Measurements from ENCODE around the gene TBC1D4.

The TBC1D4 gene

DNA sequence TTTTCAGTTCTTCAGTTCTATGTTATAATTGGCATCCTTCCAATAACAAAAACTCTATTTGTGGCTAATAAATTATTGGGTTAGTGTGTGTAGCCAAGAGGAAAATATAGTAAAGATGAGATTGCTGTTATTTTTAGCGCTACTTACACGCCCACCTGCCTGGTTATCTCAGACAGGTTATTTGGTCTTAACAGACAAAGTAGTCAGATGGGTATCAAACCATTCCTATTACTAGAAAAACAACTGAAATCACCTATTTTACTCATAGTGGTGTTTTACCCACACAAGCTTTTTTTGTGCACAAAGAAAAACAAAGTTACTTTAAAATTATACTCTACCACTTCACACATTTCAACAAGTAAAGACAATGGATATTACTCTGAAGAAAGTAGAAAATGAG is 151.2 kb downstream of the TBC1D4 start:
- Histone ChIP-seq H2AFZ (ENCODE audit: insufficient read depth, low read length, poor library complexity) (no peak overlapping the region), H3K79me2 (ENCODE audit: control insufficient read depth, insufficient read depth, low read length, poor library complexity) (no peaks in the 10 kb centered on the region), H2BK120ac (ENCODE audit: insufficient read depth, low read length, poor library complexity) (no peak overlapping the region), H4K8ac (ENCODE audit: low read depth, low read length) (no peak overlapping the region), H3K4me1 (ENCODE audit: control insufficient read depth in 1 of 2, insufficient read depth in 2 of 2, low read length in 2 of 2) (peaks cover 0 to 2% of the 10 kb centered on the region in 2 experiments), H3K27ac (ENCODE audit: low read depth, low read length) (no peak overlapping the region), H2AK5ac (ENCODE audit: low read length) (no peak overlapping the region), H3K4me2 (ENCODE audit: low read length) (no peak overlapping the region), H3K79me1 (ENCODE audit: low read length) (no peaks in the 10 kb centered on the region), H4K12ac (ENCODE audit: low read depth, low read length) (no peak overlapping the region), H3K9ac (ENCODE audit: low read length) (no peak overlapping the region), H3K27me3 (ENCODE audit: insufficient read depth, low read length) (no peaks in the 10 kb centered on the region), H3K14ac (ENCODE audit: low read length) (no peak overlapping the region), H2BK12ac (ENCODE audit: low read length) (no peak overlapping the region), H3K18ac (ENCODE audit: low read length) (no peak overlapping the region), H3K36me3 (ENCODE audit: control insufficient read depth in 1 of 2, insufficient read depth in 2 of 2, low read length in 2 of 2) (no peaks in the 10 kb centered on the region), H3K4ac (ENCODE audit: low read depth, low read length) (no peak overlapping the region), H4K91ac (ENCODE audit: low read depth, low read length) (no peak overlapping the region), H3K9me3 (ENCODE audit: insufficient read depth, low read depth, low read length) (peaks cover 2% of the 10 kb centered on the region), H2BK5ac (ENCODE audit: low read depth, low read length, poor library complexity) (no peak overlapping the region), H3K4me3 (ENCODE audit: low read depth, low read length) (no peak overlapping the region), H3K23ac (ENCODE audit: low read length) (no peak overlapping the region)
- no peak for DNase-seq
- WGBS (ENCODE audit: extremely low coverage, insufficient coverage, insufficient read length): no CpG with 5 or more reads among the region's 2 CpGs

DNA sequence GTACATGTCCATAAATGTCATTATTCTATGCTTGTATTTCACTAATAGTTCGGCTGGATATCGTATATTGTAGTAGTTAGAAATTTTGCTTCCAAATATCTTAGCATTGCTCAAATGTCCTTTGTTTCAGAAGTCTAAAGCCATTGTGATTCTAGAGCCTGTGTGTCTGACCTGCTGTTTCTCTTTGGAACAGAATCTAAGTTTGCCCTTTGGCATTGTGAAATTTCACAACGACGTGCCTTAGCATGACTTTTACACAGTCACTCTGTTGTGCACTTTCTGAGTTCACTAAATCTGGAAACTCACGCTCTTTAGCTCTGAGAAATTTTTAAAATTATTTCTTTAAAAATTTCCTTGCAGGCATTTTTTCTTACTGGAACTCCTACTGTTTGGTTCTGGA is 152.2 kb downstream of the TBC1D4 start:
- Histone ChIP-seq H3K9ac (ENCODE audit: low read length) (no peak overlapping the region), H2BK5ac (ENCODE audit: low read depth, low read length, poor library complexity) (no peak overlapping the region), H3K36me3 (ENCODE audit: control insufficient read depth in 1 of 2, insufficient read depth in 2 of 2, low read length in 2 of 2) (no peaks in the 10 kb centered on the region), H3K4ac (ENCODE audit: low read depth, low read length) (no peak overlapping the region), H3K4me3 (ENCODE audit: low read depth, low read length) (no peak overlapping the region), H2AFZ (ENCODE audit: insufficient read depth, low read length, poor library complexity) (no peak overlapping the region), H2BK120ac (ENCODE audit: insufficient read depth, low read length, poor library complexity) (no peak overlapping the region), H3K14ac (ENCODE audit: low read length) (no peak overlapping the region), H3K79me1 (ENCODE audit: low read length) (no peaks in the 10 kb centered on the region), H3K4me1 (ENCODE audit: control insufficient read depth in 1 of 2, insufficient read depth in 2 of 2, low read length in 2 of 2) (peaks cover 0 to 2% of the 10 kb centered on the region in 2 experiments), H4K91ac (ENCODE audit: low read depth, low read length) (no peak overlapping the region), H3K18ac (ENCODE audit: low read length) (no peak overlapping the region), H3K27ac (ENCODE audit: low read depth, low read length) (no peak overlapping the region), H3K4me2 (ENCODE audit: low read length) (no peak overlapping the region), H3K79me2 (ENCODE audit: control insufficient read depth, insufficient read depth, low read length, poor library complexity) (no peaks in the 10 kb centered on the region), H3K27me3 (ENCODE audit: insufficient read depth, low read length) (no peaks in the 10 kb centered on the region), H4K8ac (ENCODE audit: low read depth, low read length) (no peak overlapping the region), H4K12ac (ENCODE audit: low read depth, low read length) (no peak overlapping the region), H3K23ac (ENCODE audit: low read length) (no peak overlapping the region), H3K9me3 (ENCODE audit: insufficient read depth, low read depth, low read length) (peaks cover 2% of the 10 kb centered on the region), H2AK5ac (ENCODE audit: low read length) (no peak overlapping the region), H2BK12ac (ENCODE audit: low read length) (no peak overlapping the region)
- no CpG with 5 or more reads among the region's 5 CpGs for WGBS (ENCODE audit: extremely low coverage, insufficient coverage, insufficient read length)
- DNase-seq: peak; percentile 79 to 95

DNA sequence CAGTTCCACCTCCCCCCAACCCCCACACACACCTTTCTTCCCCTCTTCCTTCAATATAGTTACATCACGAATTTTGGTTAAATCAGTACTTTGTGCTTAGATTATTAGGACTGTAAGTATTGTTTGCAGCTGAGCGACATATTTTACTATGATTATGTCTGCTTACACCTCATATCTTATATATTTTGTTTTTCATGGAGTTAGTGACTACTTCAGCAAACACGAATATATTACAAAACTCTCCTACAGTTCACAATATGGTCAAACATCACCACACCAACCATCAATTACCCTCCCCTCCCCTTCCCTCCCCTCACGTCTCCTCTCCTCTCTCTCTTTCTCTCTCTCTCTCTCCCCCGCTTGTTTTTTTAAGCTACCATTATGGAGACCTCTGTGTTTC is 152.9 kb downstream of the TBC1D4 start:
- no peak overlapping the region for H3K9ac ChIP-seq (ENCODE audit: low read length)
- no peaks in the 10 kb centered on the region for H3K79me1 ChIP-seq (ENCODE audit: low read length)
- H4K8ac ChIP-seq (ENCODE audit: low read depth, low read length): no peak overlapping the region
- DNase-seq: peak; percentile 31 to 60
- H3K27me3 ChIP-seq (ENCODE audit: insufficient read depth, low read length): no peaks in the 10 kb centered on the region
- no peak overlapping the region for H2BK5ac ChIP-seq (ENCODE audit: low read depth, low read length, poor library complexity)
- H3K18ac ChIP-seq (ENCODE audit: low read length): no peak overlapping the region
- no peak overlapping the region for H2BK120ac ChIP-seq (ENCODE audit: insufficient read depth, low read length, poor library complexity)
- H3K9me3 ChIP-seq (ENCODE audit: insufficient read depth, low read depth, low read length): peaks cover 2% of the 10 kb centered on the region
- no peak overlapping the region for H3K4ac ChIP-seq (ENCODE audit: low read depth, low read length)
- H2AK5ac ChIP-seq (ENCODE audit: low read length): no peak overlapping the region
- no peak overlapping the region for H4K12ac ChIP-seq (ENCODE audit: low read depth, low read length)
- no peaks in the 10 kb centered on the region for H3K36me3 ChIP-seq (ENCODE audit: control insufficient read depth in 1 of 2, insufficient read depth in 2 of 2, low read length in 2 of 2)
- no peak overlapping the region for H2BK12ac ChIP-seq (ENCODE audit: low read length)
- no peak overlapping the region for H3K4me2 ChIP-seq (ENCODE audit: low read length)
- WGBS (ENCODE audit: extremely low coverage, insufficient coverage, insufficient read length): 98% methylated on average over 2 of the region's 5 CpGs
- H4K91ac ChIP-seq (ENCODE audit: low read depth, low read length): no peak overlapping the region
- no peaks in the 10 kb centered on the region for H3K79me2 ChIP-seq (ENCODE audit: control insufficient read depth, insufficient read depth, low read length, poor library complexity)
- no peak overlapping the region for H3K14ac ChIP-seq (ENCODE audit: low read length)
- H3K23ac ChIP-seq (ENCODE audit: low read length): no peak overlapping the region
- H3K27ac ChIP-seq (ENCODE audit: low read depth, low read length): peak overlapping the region; percentile 20
- H3K4me3 ChIP-seq (ENCODE audit: low read depth, low read length): no peak overlapping the region
- H3K4me1 ChIP-seq (ENCODE audit: control insufficient read depth in 1 of 2, insufficient read depth in 2 of 2, low read length in 2 of 2): peaks cover 0 to 2% of the 10 kb centered on the region in 2 experiments
- no peak overlapping the region for H2AFZ ChIP-seq (ENCODE audit: insufficient read depth, low read length, poor library complexity)

DNA sequence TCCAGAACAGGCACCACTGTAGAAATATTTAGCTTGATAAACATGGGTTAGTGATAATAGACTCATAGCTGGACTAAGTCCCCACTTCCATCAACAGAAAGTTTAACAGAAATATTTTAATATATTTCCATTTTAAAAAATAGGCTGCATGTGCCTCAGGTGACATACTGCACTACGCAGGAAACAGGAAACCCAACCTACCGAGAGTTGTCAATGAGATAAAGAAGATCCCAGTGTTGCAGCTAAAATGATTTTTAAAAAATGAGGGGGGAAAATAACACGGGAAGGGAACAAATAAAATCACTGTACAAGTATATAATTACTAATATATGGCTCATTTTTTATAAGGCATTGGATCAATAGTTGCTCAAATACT is 154.8 kb downstream of the TBC1D4 start:
- Histone ChIP-seq H4K12ac (ENCODE audit: low read depth, low read length) (no peak overlapping the region), H3K27me3 (ENCODE audit: insufficient read depth, low read length) (no peaks in the 10 kb centered on the region), H3K9ac (ENCODE audit: low read length) (no peak overlapping the region), H4K8ac (ENCODE audit: low read depth, low read length) (no peak overlapping the region), H3K4me3 (ENCODE audit: low read depth, low read length) (no peak overlapping the region), H2AK5ac (ENCODE audit: low read length) (no peak overlapping the region), H3K4me2 (ENCODE audit: low read length) (no peak overlapping the region), H3K27ac (ENCODE audit: low read depth, low read length) (no peak overlapping the region), H3K9me3 (ENCODE audit: insufficient read depth, low read depth, low read length) (peaks cover 2% of the 10 kb centered on the region), H3K79me2 (ENCODE audit: control insufficient read depth, insufficient read depth, low read length, poor library complexity) (no peaks in the 10 kb centered on the region), H3K4me1 (ENCODE audit: control insufficient read depth in 1 of 2, insufficient read depth in 2 of 2, low read length in 2 of 2) (peaks cover 0 to 2% of the 10 kb centered on the region in 2 experiments), H2AFZ (ENCODE audit: insufficient read depth, low read length, poor library complexity) (no peak overlapping the region), H3K14ac (ENCODE audit: low read length) (no peak overlapping the region), H3K23ac (ENCODE audit: low read length) (no peak overlapping the region), H3K18ac (ENCODE audit: low read length) (no peak overlapping the region), H2BK12ac (ENCODE audit: low read length) (no peak overlapping the region), H4K91ac (ENCODE audit: low read depth, low read length) (no peak overlapping the region), H2BK5ac (ENCODE audit: low read depth, low read length, poor library complexity) (no peak overlapping the region), H3K4ac (ENCODE audit: low read depth, low read length) (no peak overlapping the region), H3K36me3 (ENCODE audit: control insufficient read depth in 1 of 2, insufficient read depth in 2 of 2, low read length in 2 of 2) (no peaks in the 10 kb centered on the region), H3K79me1 (ENCODE audit: low read length) (no peaks in the 10 kb centered on the region), H2BK120ac (ENCODE audit: insufficient read depth, low read length, poor library complexity) (no peak overlapping the region)
- no peak for DNase-seq
- no CpG with 5 or more reads among the region's 3 CpGs for WGBS (ENCODE audit: extremely low coverage, insufficient coverage, insufficient read length)
